Activated T-cell treated with anti-CD3 and anti-CD28 coated beads, Interleukin-2, amount 50 U/mL, for 72 hours (primary cell): Measurements from ENCODE around the gene TTC33. TPM values are rescaled to one million over a fixed set of nuclear protein-coding genes. Genes with fewer than 3 reads are reported as not detected.

ENCODE experiments used
- ATAC-seq, 2 donors: fragments of 150-1000 bp; cut with Tn5 transposase; replicated peaks in 1 of 2; 2 replicates each; pipeline ENCODE4 v1.10.0; 2021; ENCODE audit warnings: moderate library complexity in 2 of 2, mild to moderate bottlenecking in 1 of 2
- DNase-seq, 2 donors: peaks; one replicate each; pipeline ENCODE4 v3.0.0; 2021 to 2022; ENCODE audit warnings: mixed read lengths in 1 of 2
- H3K27ac Mint-ChIP-seq: one replicate; pipeline ENCODE4 v1.8.0; 2022; ENCODE audit warnings: mild to moderate bottlenecking, moderate library complexity, mixed read lengths
- H3K27me3 Mint-ChIP-seq: one replicate; pipeline ENCODE4 v1.8.0; 2022; ENCODE audit warnings: low read depth, mixed read lengths
- H3K36me3 Mint-ChIP-seq, 2 donors: one replicate each; pipeline ENCODE4 v1.8.0; 2022; ENCODE audit warnings: mixed read lengths in 2 of 2, mild to moderate bottlenecking in 1 of 2; ENCODE audit not compliant: insufficient read depth in 2 of 2
- H3K4me1 Mint-ChIP-seq: one replicate; pipeline ENCODE4 v1.8.0; 2022; ENCODE audit warnings: low read depth, mixed read lengths
- H3K4me3 Mint-ChIP-seq, 2 donors: one replicate each; pipeline ENCODE4 v1.8.0; 2022; ENCODE audit warnings: mild to moderate bottlenecking in 2 of 2, mixed read lengths in 2 of 2, moderate library complexity in 2 of 2
- H3K9me3 Mint-ChIP-seq, 2 donors: one replicate each; pipeline ENCODE4 v1.8.0; 2022; ENCODE audit warnings: mixed read lengths in 2 of 2
- total RNA-seq, 2 donors: library from RNA; stranded (reverse); gene quantifications; one replicate each; pipeline ENCODE4 v1.2.3, GENCODE V29; 2022

The TTC33 gene
- total RNA-seq, 2 donors from 2014 or later = 29.4 to 33.5 TPM

DNA sequence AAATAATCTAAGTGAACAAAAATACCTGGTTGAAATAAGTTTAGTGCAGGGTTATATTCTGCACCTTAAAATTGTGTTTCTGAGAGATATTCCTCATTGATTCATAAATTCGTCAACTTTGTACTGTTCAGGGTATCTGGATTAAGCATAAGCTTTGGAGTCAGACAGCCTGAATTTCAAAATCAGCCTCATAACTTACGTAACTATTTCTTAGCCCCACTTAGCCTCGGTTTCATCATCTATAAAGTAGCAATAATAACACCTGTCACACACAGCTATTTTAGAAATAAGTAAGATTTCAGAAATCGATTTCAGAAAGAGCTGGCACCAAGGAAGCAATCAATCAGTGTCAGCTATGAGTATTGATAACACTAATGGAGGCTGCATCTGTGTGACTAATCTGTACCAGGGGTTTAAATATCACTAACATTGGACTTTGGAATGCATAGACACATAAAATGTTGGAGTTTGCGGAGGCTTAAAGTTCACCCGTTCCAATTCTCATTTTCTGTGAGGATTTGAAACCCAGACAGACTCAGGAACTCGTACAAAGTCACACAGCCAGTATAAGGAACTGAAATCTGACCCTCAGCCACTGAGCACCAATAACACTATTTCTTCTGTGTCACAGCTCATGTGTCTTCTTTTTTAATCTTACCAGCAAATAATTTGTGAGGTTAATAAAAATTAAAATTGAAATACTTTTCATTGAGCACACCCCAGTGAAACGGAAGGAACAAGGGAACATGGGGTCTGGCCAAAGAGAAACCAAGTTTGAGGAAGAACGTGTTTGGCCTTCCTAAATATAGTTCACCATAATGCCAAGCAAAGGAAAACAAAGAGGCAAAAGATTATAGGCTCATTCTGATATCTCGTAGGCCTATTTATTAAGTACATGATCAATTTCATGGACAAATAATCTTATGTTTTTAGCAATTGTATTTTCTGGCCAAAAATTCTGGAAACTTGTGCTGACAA lies 270.5 kb downstream of the TTC33 start:
- peak overlapping the region in 1 of 2 donors; percentile 34 for H3K4me3 Mint-ChIP-seq

GRCh38 chr5:40484495-40484894 lies 271.3 kb downstream of the TTC33 start:
- no peaks in the 10 kb centered on the region for H3K9me3 Mint-ChIP-seq

More for the DNA sequence above, 270.5 kb downstream of the TTC33 start:
- H3K27me3 Mint-ChIP-seq = no peaks in the 10 kb centered on the region
- peaks cover 88% of the 10 kb centered on the region for H3K4me1 Mint-ChIP-seq
- no peak for ATAC-seq
- peaks cover 1 to 5% of the 10 kb centered on the region in 2 donors for H3K36me3 Mint-ChIP-seq
- DNase-seq = no peak
- H3K27ac Mint-ChIP-seq = peak overlapping the region; percentile 91
- no peaks in the 10 kb centered on the region for H3K9me3 Mint-ChIP-seq

GRCh38 chr5:40483316-40483715 lies 272.4 kb downstream of the TTC33 start:
- no peak for DNase-seq
- Mint-ChIP-seq H3K4me1 (peaks cover 83% of the 10 kb centered on the region), H3K27ac (no peak overlapping the region), H3K9me3 (no peaks in the 10 kb centered on the region), H3K4me3 (peak overlapping the region in 1 of 2 donors; percentile 34), H3K36me3 (peaks cover 1 to 5% of the 10 kb centered on the region in 2 donors), H3K27me3 (no peaks in the 10 kb centered on the region)
- ATAC-seq = no peak

More at GRCh38 chr5:40484495-40484894, 271.3 kb downstream of the TTC33 start:
- Mint-ChIP-seq H3K4me3 (peak overlapping the region in 1 of 2 donors; percentile 34), H3K36me3 (peaks cover 1 to 5% of the 10 kb centered on the region in 2 donors), H3K27ac (peak overlapping the region; percentile 57), H3K27me3 (no peaks in the 10 kb centered on the region), H3K4me1 (peaks cover 88% of the 10 kb centered on the region)
- ATAC-seq (no peak), DNase-seq (no peak)

- DNase-seq (no peak), ATAC-seq (no peak)
- H3K4me3 Mint-ChIP-seq = peak overlapping the region; percentile 48 to 50
- no peaks in the 10 kb centered on the region for H3K9me3 Mint-ChIP-seq
- H3K4me1 Mint-ChIP-seq = peaks cover 62% of the 10 kb centered on the region
- peaks cover 1% of the 10 kb centered on the region in 2 donors for H3K36me3 Mint-ChIP-seq
- no peak overlapping the region for H3K27ac Mint-ChIP-seq
- no peaks in the 10 kb centered on the region for H3K27me3 Mint-ChIP-seq
These were observed 274.5 kb downstream of the TTC33 start for GRCh38 chr5:40481241-40481640.

DNA sequence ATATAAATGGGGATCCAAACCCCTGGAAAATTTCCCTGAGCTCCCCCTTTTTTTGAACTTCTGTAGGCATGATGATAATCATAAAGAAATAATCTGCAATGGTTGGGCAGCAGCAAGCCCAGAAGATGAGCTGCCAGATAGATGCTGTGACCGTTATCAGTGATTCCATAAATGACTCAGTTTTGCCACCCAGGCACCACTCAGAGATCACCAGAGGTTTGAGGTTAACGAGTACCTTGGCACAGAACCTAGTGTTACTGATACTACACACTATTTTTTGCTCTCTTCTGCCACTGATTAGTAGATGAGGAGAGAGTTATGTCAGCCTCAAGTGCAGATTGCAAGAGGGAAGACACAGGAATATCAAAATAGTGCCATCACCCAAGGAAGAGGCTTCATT lies 275.4 kb downstream of the TTC33 start:
- peaks cover 1% of the 10 kb centered on the region in 2 donors for H3K36me3 Mint-ChIP-seq
- H3K4me3 Mint-ChIP-seq = peak overlapping the region; percentile 18 to 50
- H3K9me3 Mint-ChIP-seq = no peaks in the 10 kb centered on the region
- H3K27ac Mint-ChIP-seq = peak overlapping the region; percentile 81
- peaks cover 53% of the 10 kb centered on the region for H3K4me1 Mint-ChIP-seq
- DNase-seq = peak; percentile 63 to 69
- peak; percentile 85 to 86 for ATAC-seq
- no peaks in the 10 kb centered on the region for H3K27me3 Mint-ChIP-seq

DNA sequence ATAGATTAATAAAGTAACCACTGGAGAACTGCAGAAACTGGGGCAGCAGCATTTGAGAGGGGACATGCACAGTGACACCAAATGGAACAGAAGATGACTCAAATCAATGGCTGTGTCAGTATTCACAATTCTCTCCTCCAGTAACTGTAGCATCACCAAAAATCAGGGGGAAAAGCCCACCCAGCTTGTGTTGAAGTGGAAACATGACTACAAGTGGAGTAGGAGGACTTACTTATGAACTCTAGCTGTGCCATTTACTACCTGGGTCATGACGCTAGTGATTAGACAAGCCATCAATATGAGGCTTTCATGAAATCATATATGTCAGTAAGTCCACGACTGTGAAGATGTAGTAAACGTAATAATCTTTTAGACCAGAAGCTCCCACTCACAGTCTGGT lies 275.8 kb downstream of the TTC33 start:
- ATAC-seq = peak; percentile 80 to 81
- peaks cover 49% of the 10 kb centered on the region for H3K4me1 Mint-ChIP-seq
- peak overlapping the region; percentile 81 for H3K27ac Mint-ChIP-seq
- no peaks in the 10 kb centered on the region for H3K27me3 Mint-ChIP-seq
- no peaks in the 10 kb centered on the region for H3K9me3 Mint-ChIP-seq
- DNase-seq = peak; percentile 38 to 40
- H3K4me3 Mint-ChIP-seq = peak overlapping the region; percentile 18 to 50
- peaks cover 0 to 1% of the 10 kb centered on the region in 2 donors for H3K36me3 Mint-ChIP-seq

GRCh38 chr5:40478766-40479165 lies 277.0 kb downstream of the TTC33 start:
- no peaks in the 10 kb centered on the region for H3K9me3 Mint-ChIP-seq
- no peak overlapping the region for H3K27ac Mint-ChIP-seq
- ATAC-seq (no peak), DNase-seq (no peak)
- peaks cover 0 to 1% of the 10 kb centered on the region in 2 donors for H3K36me3 Mint-ChIP-seq
- H3K4me1 Mint-ChIP-seq = peaks cover 37% of the 10 kb centered on the region
- H3K27me3 Mint-ChIP-seq = no peaks in the 10 kb centered on the region
- no peak overlapping the region for H3K4me3 Mint-ChIP-seq

DNA sequence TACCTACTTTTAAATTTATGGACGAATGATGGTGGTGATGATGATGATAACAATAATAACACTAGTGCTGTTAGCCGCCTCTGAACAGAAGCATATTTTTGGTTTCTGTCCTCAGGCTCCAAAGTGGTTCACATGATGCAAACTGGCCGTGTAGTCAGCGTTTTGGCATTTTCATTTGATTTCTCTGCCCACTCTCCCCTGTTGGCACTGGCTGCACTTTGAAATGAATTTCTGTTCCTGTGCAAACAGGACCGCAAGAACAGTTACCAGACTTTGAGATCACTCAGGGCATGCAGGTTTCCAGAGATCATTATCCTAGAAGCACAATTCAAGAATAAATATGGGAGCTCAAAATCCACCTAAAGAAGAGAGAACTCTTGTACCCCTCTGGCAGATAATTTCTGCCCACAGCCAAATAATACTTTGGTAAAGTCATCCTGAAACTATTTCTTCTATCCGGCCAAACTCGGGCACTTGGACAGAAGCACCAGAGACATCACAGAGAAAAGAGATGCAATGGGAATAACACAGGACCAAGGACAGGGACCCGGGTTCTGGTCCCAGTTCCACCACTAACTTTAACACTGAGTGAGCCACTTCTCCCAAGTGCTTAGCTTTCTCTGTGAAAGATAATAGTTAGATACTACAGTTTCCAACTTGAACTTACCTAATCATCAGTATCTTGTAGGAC lies 277.8 kb downstream of the TTC33 start:
- peak overlapping the region; percentile 6 for H3K27ac Mint-ChIP-seq
- no peak for ATAC-seq
- H3K36me3 Mint-ChIP-seq = peaks cover 1 to 4% of the 10 kb centered on the region in 2 donors
- H3K4me3 Mint-ChIP-seq = no peak overlapping the region
- peaks cover 31% of the 10 kb centered on the region for H3K4me1 Mint-ChIP-seq
- peaks cover 0 to 2% of the 10 kb centered on the region in 2 donors for H3K9me3 Mint-ChIP-seq
- H3K27me3 Mint-ChIP-seq = no peaks in the 10 kb centered on the region
- no peak for DNase-seq

DNA sequence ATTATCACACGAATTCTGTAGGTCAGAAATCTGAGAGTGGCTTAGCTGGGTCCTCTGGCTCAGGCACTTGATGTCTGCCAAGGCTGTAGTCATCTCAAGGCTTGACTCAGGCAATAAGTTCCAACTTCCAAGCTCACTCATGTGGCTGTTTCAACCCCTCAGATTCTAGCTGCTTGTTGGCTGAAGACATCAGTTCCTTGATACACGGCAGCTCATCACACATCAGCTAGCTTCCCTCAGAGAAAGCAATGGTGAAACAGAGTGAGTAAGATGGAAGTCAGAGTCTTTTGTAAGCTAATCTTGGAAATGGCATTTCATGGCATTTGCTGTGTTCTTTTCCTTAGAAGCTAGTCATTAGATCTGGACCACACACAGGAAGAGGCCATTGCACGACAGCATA lies 280.2 kb downstream of the TTC33 start:
- peaks cover 6 to 13% of the 10 kb centered on the region in 2 donors for H3K36me3 Mint-ChIP-seq
- no peak overlapping the region for H3K4me3 Mint-ChIP-seq
- ATAC-seq = no peak
- H3K27ac Mint-ChIP-seq = no peak overlapping the region
- no peaks in the 10 kb centered on the region for H3K27me3 Mint-ChIP-seq
- no peak for DNase-seq
- peaks cover 6 to 10% of the 10 kb centered on the region in 2 donors for H3K9me3 Mint-ChIP-seq
- H3K4me1 Mint-ChIP-seq = peaks cover 17% of the 10 kb centered on the region

GRCh38 chr5:40474250-40474649 lies 281.5 kb downstream of the TTC33 start:
- H3K4me1 Mint-ChIP-seq = peaks cover 4% of the 10 kb centered on the region

DNA sequence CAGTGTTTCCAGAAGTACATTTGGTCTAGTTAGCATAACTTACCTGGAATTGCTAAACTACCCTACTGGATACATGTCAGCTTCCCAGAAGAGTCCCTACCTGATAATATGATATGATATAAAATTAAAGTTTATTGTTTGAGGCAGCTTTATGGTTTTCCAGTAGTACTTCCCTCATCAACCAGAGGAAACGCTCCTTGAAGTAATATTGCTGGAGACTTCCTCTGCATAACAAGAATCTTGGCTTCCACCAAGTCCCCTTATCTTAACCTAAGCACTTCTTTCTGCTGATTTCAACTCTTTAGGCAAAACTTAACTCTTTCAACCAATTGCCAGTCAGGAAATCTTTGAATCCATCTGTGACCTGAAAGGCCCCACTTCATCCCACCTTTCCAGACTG lies 290.3 kb downstream of the TTC33 start:
- ATAC-seq (no peak), DNase-seq (no peak)
- H3K9me3 Mint-ChIP-seq = peaks cover 4 to 5% of the 10 kb centered on the region in 2 donors
- peaks cover 2 to 9% of the 10 kb centered on the region in 2 donors for H3K36me3 Mint-ChIP-seq
- peaks cover 5% of the 10 kb centered on the region for H3K4me1 Mint-ChIP-seq
- H3K4me3 Mint-ChIP-seq = no peak overlapping the region
- no peaks in the 10 kb centered on the region for H3K27me3 Mint-ChIP-seq
- no peak overlapping the region for H3K27ac Mint-ChIP-seq

More at GRCh38 chr5:40474250-40474649, 281.5 kb downstream of the TTC33 start:
- Mint-ChIP-seq H3K27me3 (no peaks in the 10 kb centered on the region), H3K4me3 (no peak overlapping the region), H3K36me3 (peaks cover 6 to 15% of the 10 kb centered on the region in 2 donors), H3K9me3 (peaks cover 6 to 13% of the 10 kb centered on the region in 2 donors), H3K27ac (no peak overlapping the region)
- ATAC-seq (no peak), DNase-seq (no peak)

GRCh38 chr5:40464511-40464910 lies 291.2 kb downstream of the TTC33 start:
- Mint-ChIP-seq H3K27me3 (no peaks in the 10 kb centered on the region), H3K36me3 (peaks cover 2 to 11% of the 10 kb centered on the region in 2 donors), H3K27ac (no peak overlapping the region), H3K4me1 (peaks cover 5% of the 10 kb centered on the region), H3K4me3 (no peak overlapping the region), H3K9me3 (peaks cover 3 to 4% of the 10 kb centered on the region in 2 donors)
- no peak for ATAC-seq
- DNase-seq = no peak
